ENCODE results near the gene GZMM. TPM values are rescaled to one million over a fixed set of nuclear protein-coding genes. Genes with fewer than 3 reads are reported as not detected.

The GZMM gene
- total and polyA plus RNA-seq, 2 of the 13 experiments (the other 11 are each of a cell fraction or from before 2014, with no cell fraction given), result 0.07 TPM; not detected in 1

GRCh38 chr19:524062-524674 is 19.7 kb upstream of the GZMM start (continued):
- no peak for TF ChIP-seq ZFP36L2 (CRISPR knock-in tag; IDR thresholded peaks at IDR 0.05)
- no peak for TF ChIP-seq PAX8 (CRISPR knock-in tag; IDR thresholded peaks at IDR 0.05; ENCODE audit: borderline replicate concordance)
- peak; percentile 19; the same call in 1 of the 2 replicates for TF ChIP-seq ZNF460 (CRISPR knock-in tag; IDR thresholded peaks at IDR 0.05; ENCODE audit: borderline replicate concordance)
- peak; percentile 98 for TF ChIP-seq ZBTB7B (CRISPR knock-in tag; IDR thresholded peaks at IDR 0.05)
- TF ChIP-seq ZNF746 (CRISPR knock-in tag; IDR thresholded peaks at IDR 0.05), result peak; percentile 99
- no peak for TF ChIP-seq HOMEZ (CRISPR knock-in tag; IDR thresholded peaks at IDR 0.05; ENCODE audit: low read depth)

- BruUV-seq (replicated peaks), result no TSS peak
- Histone ChIP-seq H3K27ac (ENCODE audit: extremely low read length, insufficient read depth, low read length) (peak overlapping the region; percentile 51), H4K20me1 (ENCODE audit: insufficient read depth, low read length) (no peaks in the 10 kb centered on the region), H3K9ac (ENCODE audit: insufficient read depth, low read depth, low read length) (no peak overlapping the region), H2AFZ (ENCODE audit: low read length) (no peak overlapping the region), H3K27me3 (ENCODE audit: control insufficient read depth in 1 of 2, insufficient read depth in 2 of 2, low read length in 2 of 2) (no peaks in the 10 kb centered on the region), H3K4me3 (replicated peaks in 1 of 3; ENCODE audit: insufficient read depth in 1 of 3, low read depth in 2 of 3, low read length in 3 of 3) (no peak overlapping the region), H3K4me1 (ENCODE audit: insufficient read depth, low read length) (peaks cover 66% of the 10 kb centered on the region), H3K79me2 (ENCODE audit: insufficient read depth, low read length) (no peaks in the 10 kb centered on the region), H3K9me3 (ENCODE audit: low read length) (no peaks in the 10 kb centered on the region), H3K36me3 (replicated peaks in 1 of 2; ENCODE audit: control insufficient read depth in 1 of 2, insufficient read depth in 2 of 2, low read length in 2 of 2) (no peaks in the 10 kb centered on the region), H3K4me2 (ENCODE audit: low read depth, low read length) (no peak overlapping the region)
- in situ Hi-C loops (cut with HindIII; ENCODE audit: extremely low pct_ligation_motif_present, low pct_unique_long_range_greater_than_20kb), result no loop called here
- ATAC-seq, result no peak
- CTCF ChIA-PET (ENCODE audit: low intra/inter-chr PET ratio, low total read pairs), result no interaction called here
- intact Hi-C loops (cut with micrococcal nuclease; ENCODE audit: unreplicated experiment), result no loop called here
- no peak for DNase-seq (ENCODE audit: low spot score)
- no peak for FAIRE-seq
- POLR2A ChIA-PET, result interaction anchor here (1.3 to 1.6 kb wide), 4 partner anchors 12 to 107 kb away, joined by 5 to 15 read pairs (median 12); no protein-coding TSS in a partner anchor
- 91% methylated on average over 12 of the region's 18 CpGs for WGBS (ENCODE audit: low lambda C conversion rate)
- no peak for TF ChIP-seq NFRKB (IDR thresholded peaks at IDR 0.05)
- TF ChIP-seq FOXK1 (CRISPR knock-in tag; IDR thresholded peaks at IDR 0.05; ENCODE audit: borderline replicate concordance, low read depth), result no peak
- TF ChIP-seq ATF7-NPFF (CRISPR knock-in tag; IDR thresholded peaks at IDR 0.05; ENCODE audit: low read depth), result no peak
- TF ChIP-seq ZSCAN25 (CRISPR knock-in tag; IDR thresholded peaks at IDR 0.05), result no peak
- TF ChIP-seq NFIB (CRISPR knock-in tag; IDR thresholded peaks at IDR 0.05; ENCODE audit: borderline replicate concordance), result no peak
- TF ChIP-seq ZNF292 (CRISPR knock-in tag; IDR thresholded peaks at IDR 0.05; ENCODE audit: borderline replicate concordance, low read depth), result no peak
- TF ChIP-seq JUN (CRISPR knock-in tag; IDR thresholded peaks at IDR 0.05), result no peak
- no peak for TF ChIP-seq KLF13 (CRISPR knock-in tag; IDR thresholded peaks at IDR 0.05)
- TF ChIP-seq ZNF235 (CRISPR knock-in tag; IDR thresholded peaks at IDR 0.05; ENCODE audit: borderline replicate concordance), result no peak
- TF ChIP-seq ZNF230 (CRISPR knock-in tag; IDR thresholded peaks at IDR 0.05), result no peak
- TF ChIP-seq DZIP1 (CRISPR knock-in tag; IDR thresholded peaks at IDR 0.05), result no peak
- no peak for TF ChIP-seq ZNF746 (CRISPR knock-in tag; IDR thresholded peaks at IDR 0.05)
- no peak for TF ChIP-seq NR1H2 (CRISPR knock-in tag; IDR thresholded peaks at IDR 0.05; ENCODE audit: borderline replicate concordance, low read depth)
- no peak for TF ChIP-seq HNRNPK (IDR thresholded peaks at IDR 0.05; ENCODE audit: low read depth, low read length, poor library complexity, severe bottlenecking)
- TF ChIP-seq ZNF564 (CRISPR knock-in tag; IDR thresholded peaks at IDR 0.05), result no peak
- no peak for TF ChIP-seq NBN (conservative IDR thresholded peaks at IDR 0.05)
- TF ChIP-seq ZNF432 (CRISPR knock-in tag; IDR thresholded peaks at IDR 0.05; ENCODE audit: borderline replicate concordance), result no peak
Observed at GRCh38 chr19:525029-525428, 18.8 kb upstream of the GZMM start.

Data from HepG2 (cell line).